NOMO-1 (cell line): ENCODE results near the gene SYNPO.

Experiments
- DNase-seq, 2 experiments: peaks; one replicate each; lab custom pipeline; 2025; ENCODE audit not compliant: unreplicated experiment in 2 of 2; lab: John Stamatoyannopoulos, UW

Gene SYNPO, protein sequence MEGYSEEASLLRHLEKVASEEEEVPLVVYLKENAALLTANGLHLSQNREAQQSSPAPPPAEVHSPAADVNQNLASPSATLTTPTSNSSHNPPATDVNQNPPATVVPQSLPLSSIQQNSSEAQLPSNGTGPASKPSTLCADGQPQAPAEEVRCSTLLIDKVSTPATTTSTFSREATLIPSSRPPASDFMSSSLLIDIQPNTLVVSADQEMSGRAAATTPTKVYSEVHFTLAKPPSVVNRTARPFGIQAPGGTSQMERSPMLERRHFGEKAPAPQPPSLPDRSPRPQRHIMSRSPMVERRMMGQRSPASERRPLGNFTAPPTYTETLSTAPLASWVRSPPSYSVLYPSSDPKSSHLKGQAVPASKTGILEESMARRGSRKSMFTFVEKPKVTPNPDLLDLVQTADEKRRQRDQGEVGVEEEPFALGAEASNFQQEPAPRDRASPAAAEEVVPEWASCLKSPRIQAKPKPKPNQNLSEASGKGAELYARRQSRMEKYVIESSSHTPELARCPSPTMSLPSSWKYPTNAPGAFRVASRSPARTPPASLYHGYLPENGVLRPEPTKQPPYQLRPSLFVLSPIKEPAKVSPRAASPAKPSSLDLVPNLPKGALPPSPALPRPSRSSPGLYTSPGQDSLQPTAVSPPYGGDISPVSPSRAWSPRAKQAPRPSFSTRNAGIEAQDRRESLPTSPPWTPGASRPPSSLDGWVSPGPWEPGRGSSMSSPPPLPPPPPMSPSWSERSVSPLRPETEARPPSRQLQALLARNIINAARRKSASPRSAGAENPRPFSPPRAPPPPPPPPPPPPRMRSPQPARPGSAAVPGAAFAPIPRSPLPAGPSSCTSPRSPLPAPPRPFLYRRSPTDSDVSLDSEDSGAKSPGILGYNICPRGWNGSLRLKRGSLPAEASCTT

DNA sequence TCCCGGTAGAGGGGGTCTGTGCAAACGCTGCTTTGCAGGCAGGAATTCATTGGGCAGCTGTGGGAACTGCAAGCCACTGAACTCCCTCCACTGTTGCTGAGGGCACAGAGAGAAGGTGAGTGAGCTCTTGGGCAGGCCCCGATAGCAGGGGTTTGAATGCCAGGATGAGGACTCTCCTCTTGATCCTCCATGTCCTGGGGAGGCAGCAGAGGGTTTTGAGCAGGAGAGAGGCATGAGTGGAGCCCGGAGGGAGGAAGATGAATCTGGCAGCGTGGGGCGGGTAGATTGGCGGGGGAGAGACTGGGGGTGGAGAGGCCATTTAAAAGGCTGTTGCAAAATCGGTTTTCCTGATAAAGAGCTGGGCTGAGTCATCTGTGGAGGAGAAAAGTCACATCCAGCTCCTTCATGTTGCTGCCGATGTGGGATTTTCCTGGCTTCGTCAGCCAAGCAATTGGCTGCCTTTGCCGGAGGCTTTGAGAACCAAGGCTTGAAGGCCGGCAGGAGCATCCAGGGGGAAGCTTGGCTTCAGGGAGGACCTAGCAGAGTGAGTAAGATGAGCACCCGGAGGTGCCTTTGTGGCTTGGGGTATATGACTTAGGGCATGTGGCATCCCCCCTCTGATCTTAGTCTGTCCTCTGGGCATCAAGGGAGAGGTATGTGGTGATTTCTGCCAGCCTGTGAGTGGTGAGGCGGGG lies at the start of gene SYNPO:
Gene SYNPO, plus strand, starts transcription at position 350 of the 695 bp plus-strand sequence. CDS start 7,616 bp downstream, outside the sequence.
- DNase-seq: peak in 1 of 2 experiments; percentile 31

DNA sequence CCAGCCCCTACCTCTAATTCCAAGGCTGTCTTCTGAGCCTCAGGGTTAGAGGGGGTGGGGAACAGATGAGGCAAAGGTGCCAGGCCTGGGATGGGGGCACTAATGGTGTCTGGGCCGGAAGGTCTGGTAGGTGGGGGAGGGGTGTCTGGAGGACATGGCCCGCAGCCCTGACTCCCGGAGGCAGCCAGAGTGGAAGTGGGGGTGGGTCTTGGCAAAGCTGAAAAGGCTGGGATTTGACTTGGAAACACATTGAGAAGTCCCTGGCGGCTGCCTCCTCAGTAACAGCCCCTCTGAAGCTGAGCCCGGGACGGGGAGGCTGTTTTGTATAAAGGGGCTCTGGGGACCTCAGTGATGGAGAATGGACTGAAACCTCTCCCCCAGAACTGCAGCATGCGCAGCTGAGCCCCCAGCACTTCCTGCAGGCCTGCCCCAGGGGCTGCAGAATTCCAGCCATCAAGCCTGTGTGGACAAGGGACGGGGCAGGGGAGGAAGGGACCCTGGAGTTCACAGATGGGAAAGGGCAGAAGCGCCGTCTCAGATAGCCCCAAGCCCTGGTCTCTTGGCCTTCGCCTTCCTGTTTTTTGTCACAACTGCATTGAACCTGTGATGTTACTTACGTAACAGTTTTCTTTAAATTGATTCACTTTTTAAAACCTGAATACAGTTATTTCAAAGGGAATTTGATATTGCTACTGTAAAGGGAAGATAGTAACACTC lies 49.3 kb upstream of the SYNPO start:
- DNase-seq: no peak

DNA sequence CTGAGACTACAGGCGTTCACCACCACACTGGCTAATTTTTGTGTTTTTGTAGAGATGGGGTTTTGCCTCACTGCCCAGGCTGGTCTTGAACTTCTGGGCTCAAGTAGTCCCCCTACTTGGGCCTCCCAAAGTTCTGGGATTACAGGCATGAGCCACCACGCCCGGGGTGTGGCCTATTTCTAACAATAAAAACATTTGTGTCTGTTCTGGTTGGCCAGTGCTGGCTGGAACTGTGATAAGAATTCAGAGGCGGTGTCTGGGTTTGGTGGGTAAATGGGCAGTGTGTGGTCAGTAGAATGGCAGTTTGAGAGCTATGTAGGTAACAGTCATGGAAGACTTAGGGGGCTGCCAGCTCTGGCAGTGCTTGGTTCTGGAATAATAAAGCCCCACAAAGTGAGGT lies 46.9 kb upstream of the SYNPO start:
- no peak for DNase-seq

DNA sequence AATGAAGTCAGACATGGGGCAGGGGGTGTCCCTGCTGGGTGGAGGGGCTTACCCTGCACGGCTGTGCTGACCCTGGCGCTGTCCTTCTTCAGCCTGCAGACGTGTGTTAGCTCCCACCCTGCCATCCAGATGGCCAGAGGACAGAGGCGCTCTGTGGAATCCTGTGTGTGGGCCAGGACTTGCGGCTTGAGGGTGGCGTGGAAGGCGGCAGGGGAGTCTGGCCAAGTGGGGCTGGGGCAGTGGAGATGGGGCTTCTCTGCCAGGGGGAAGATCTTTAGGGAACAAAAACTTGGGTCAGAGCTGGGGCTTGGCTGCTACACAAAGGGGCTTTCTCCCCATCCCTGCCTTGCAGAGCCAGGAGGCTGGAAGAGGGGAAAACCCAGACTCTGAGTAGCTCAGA lies 46.5 kb upstream of the SYNPO start:
- DNase-seq: no peak

DNA sequence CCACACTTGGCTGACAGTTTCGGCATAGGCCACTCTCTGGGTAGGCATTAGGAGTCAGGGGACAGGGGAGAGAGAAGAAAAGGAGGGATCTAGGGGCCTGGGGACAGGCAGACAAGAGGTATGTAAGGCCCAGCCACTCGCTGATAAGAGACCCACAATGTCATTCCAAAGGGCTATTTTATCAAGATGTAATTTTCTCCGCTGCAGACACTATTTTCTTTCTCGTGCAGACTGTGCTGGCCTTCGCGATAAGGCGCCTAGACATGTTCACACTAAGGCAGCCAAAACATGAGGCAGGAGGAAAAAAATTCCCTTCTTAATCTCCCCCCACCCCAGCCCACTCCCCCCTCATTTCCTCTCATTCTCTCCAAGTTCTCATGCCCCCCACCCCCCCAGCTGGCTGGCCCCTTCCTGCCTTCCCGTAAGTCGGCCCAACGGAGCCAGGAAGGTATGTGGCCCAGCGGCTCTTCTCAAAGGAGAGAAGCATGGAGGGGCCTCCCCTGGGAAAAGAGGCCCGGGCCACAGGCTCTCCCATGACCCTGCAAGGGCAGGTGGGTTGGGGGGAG lies 44.9 kb upstream of the SYNPO start:
- no peak for DNase-seq

DNA sequence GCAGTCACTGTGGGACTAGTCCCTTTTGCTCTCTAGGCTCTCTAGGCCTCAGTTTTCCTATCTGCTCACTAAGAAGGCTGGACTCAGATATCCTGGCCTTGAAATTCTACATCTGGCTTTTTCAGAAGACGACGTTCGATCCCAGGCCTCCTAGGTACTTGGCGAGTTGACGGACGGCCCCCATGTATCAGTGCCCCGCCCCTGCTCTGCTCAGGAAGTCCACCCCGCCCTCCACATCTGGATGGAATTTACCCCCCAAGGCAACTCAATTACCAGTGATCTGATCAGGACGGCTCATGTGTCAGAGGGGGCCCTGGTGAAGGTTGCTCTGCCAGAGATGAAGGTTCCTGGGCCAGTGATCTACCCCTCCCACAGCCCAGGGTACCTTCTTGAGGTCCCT lies 44.1 kb upstream of the SYNPO start:
- no peak for DNase-seq

DNA sequence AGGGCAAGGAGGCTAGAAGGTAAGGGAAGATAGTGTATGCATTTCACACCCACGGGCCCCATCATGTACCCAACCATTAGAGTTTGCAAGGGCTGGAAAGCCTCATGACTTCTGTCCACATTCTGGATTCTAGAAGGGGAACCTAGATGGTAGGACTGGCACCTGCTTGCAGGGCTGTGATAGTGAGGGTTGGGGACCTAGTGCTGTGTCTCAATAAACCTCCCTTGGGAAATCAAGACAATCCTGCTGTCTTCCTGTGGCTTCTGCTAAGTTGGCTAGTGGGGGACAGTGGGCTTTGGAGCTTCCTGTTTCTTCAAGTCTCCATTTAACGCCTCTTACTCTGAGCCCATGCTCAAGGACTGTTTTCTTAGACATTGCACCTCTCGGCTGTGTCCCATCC lies 43.6 kb upstream of the SYNPO start:
- no peak for DNase-seq

DNA sequence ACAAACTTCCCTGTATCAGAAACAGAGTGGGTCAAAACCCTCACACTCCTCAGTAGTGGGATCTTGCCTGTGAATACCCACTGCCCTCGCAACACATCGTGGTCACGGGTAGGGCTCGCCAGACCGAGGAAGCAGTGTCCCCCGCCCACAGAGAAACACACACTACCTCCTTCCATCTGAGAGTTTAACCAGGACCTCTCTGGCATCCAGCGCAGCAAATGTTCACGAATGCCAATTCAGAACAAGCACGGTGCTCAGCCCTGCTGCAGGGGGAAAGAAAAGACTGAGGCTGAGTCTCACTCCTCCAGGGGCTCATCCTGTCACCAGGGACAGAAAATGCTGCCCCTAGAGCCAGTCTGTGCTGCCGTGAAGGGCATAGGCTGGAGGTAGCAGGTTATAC lies 42.5 kb upstream of the SYNPO start:
- no peak for DNase-seq

DNA sequence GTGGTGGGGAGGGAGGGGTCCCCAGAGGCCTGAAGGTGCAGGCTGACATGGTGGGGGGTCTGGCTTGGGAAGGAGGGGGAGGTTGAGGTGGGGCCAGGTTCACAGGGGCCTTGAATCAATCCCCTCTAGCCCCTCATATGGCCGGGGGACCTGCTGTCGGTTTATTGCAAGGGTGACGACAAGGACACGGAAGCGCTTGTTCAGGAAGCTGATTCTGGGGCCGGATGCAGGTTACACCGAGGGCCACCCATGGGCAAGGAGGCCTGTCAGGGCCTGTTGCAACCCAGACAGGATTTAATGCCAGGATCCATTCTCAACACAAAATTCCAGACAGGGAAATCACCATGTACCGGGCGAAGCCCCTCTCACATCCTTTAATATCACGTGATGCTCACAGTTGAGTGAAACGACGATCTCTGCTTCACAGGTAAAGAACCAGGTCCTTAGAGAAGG lies 41.6 kb upstream of the SYNPO start:
- no peak for DNase-seq

DNA sequence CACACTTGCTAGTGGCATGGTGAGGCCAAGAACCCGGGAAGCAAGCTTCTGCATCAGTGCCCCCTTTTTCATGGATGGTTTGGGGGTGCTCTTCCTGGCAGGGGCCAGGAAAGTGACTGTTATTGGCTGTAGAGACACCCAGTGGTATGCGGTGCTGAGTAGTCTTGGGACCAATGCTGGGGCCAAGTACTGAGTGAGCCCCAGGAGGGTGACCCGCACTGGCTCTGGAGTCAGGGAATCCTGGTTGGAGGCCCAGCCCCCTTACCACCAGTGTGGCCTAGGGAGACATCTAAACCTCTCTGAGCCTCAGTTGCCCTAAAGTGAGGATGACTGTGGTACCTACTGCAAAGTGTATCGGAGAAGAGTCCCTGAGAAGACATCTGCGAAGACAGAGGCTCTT lies 41.2 kb upstream of the SYNPO start:
- DNase-seq: no peak

DNA sequence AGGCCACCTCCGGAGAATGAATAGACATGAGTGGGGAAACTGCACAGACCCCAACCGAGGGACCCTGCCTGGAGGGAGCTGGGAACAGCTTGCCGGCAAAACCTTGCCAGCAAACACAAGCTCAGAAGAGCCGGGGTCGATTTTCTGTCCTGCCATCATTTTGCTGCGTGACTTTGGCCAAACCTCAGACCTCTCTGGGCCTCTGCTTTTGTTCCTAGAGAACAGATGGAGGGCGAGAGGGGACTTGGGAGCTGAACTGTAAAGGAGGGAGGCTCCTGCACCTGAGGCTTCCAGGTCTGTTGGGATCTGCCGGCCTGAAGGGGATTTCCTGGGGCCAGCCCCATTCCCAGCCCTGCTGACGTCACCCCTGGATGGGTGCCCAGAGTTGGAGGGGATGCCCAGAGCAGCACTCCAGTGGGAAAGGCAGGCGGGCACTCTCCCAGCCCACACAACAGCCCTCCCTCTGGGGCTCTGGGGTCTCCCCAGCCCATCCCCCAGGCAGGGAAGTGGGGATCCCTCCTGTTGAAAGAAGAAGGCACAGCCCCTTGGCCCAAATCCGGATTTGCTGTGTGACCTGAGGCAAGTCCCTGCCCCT lies 40.4 kb upstream of the SYNPO start:
- DNase-seq: no peak

DNA sequence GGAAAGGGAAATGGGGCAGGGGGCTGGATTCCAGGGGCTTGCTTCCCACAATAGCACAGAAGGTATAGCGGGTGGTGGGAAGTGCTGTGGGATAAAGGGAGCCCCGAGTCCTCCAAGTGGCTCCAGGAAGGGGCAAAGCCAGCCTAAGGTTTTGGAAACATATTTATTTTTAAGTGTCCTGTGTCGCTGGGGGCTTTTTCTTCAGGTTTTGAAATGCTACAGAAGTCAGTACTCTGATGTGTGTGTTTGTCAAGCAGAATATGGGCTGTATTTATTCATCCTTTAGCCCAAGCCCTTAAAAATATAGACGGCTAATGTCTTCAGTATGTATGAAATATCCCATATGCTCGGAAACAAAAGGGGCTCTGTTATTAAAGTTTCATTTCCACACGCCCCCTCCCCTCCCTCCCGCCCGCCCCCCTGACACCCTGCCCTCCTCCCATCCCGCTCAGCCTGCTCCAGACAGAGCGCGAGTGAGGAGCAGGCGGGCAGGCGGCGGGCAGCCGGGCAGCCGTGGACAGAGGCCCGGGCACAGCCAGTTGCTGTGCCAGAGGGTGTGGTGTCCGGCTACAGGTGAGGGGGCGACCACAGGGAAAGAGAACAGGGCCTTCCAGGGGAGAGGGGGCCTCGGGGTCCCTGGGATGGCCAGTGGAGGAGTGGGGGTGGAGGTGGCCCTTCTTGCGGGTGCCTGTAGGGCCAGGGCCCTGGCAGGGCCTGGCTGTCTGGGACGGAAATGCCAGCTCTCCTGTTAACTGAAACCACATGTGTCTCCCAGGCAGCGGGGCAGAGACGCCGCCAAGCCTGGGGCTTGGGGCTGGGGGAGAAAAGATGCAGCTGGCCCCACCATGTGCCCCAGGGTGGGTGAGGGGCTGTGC lies 39.6 kb upstream of the SYNPO start:
- no peak for DNase-seq

DNA sequence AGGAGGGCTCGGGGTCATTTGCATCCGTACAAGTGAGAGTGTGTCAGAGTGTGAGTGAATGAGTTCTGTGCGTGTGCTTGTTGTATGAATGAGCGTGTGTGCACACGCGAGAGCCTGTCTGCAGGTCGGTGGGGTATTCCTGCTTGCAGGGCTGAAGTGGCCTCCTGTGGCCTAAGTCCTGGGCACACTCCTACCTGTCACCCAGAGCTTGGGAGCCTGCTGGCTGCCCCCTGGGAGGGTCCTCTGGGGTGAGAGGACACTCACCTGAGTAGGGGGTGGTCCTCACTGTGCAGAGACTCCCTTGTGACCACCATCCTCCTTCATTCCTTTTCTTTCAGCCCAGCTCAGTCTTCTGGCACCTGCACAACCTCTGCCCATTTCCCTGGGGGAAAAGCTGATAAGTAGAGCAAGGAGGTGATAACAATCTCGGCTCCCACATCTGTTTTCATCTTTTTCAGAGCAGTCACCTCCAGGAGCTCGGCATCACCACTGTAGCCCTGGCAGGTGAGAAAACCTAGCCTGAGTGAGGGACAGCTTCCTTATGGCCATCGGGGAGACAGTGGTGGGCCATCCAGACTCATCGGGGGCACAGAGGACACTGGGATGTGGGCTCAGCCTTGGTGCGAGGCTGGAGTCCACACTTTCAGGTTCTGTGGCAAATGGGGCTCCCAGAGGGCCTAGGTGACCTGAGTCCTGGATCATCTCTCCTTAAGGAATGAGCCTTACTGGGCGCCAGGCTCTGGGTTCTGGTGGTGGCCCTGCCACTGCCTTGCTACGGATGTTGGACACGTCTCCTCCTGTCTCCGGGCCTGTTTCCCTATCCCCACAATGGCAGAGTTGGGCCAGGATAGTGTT lies 38.7 kb upstream of the SYNPO start:
- DNase-seq: no peak

DNA sequence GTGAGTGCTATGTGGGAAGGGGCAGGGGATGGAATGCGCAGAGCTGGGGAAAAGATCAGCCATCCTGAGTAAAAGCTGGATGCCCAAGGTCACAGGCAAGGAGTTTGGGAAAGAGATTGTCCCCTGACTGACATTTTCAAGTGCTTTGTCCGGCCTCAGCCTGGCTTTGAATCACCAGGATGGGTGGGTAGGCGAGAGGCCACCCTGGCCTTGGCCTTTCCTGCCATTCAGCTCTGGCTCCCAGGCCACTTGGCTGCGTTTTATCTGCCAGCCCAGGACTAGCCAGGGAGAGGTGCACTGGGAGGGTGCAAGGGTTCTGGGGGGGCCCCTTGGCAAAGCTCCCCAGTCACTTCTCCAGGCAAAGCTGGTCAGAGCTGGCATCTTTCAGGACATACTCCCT lies 37.4 kb upstream of the SYNPO start:
- no peak for DNase-seq

DNA sequence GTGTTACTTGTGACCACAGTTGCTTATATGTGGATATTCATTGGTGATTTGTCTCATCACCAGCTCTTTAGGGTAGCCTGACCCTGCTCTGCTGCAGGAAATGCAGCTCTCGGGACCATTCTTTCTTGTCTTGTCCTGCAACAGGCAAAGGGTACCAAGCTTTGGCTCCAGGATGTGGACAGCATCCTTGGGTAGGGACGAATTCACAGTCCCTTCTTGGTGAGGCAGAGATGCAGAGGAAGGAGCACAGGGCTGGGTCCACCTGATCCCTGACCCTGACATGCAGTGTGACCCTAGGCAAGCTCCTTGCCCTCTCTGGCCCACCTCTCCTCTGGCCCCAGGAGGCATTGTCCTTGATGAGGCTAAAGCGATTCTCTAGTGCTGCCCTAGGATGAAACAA lies 37.0 kb upstream of the SYNPO start:
- DNase-seq: no peak

DNA sequence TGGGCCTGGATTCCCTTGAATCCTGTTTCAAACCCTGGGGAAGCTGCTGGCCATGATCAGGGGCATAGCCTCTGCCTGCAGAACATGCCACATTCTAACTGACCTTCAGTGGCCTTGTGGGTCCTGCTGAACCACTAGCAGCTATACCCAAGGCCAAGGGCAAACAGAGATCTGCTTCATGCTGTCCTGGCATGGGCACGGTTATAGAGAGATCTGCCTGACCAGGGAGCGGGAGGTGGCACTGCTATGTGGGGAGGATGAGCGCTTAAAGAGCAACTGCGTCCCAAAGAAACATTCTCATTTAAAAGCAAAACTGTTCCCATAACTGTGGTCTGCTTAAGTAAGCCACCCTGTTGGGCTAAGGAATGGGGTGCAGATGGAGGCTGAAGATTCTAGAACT lies 36.5 kb upstream of the SYNPO start:
- DNase-seq: no peak

DNA sequence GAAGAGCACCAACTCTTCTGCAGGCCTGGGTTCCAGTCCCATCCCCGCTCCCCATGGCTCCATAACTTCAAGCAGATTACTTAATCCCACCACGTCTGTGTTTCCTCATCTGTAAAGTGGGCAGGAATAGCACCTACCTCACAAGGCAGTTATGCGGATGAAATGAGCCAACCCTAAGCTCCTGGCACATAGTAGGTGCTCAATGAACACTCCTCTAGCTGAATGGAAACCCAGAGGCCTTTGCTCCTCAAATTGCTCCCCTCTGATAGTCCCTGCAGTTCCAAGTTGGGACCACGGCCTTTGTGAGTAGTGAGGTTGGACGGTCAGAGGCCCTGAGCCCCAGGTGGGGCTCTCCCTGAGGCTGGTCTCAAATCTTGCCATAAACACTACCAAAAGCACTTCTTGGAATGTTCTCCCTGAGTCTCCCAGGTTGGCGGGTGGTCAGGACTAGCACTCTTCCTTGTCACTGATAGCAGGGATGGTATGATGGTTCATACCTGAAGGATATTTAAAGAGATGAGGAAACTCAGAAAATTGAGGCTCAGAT lies 35.5 kb upstream of the SYNPO start:
- DNase-seq: no peak

DNA sequence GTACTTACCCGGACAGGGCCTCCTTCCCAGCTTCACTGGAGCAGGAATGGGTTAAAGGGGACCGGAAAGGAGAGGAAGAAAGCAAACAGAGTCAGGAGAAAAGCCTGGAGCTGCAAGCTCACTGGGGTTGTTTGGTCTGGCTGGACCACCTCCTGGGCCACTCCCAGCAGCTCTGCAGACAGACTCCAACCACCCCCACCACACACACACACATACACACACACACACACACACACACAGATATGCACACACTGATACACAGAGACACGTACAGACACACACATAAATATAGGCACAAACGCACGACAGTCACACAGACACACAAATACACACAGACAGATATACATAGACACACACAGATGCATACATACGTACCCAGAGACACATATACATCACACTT lies 34.9 kb upstream of the SYNPO start:
- no peak for DNase-seq
